Activated CD4-positive, CD25-positive, alpha-beta regulatory T cell treated with anti-CD3 and anti-CD28 coated beads, Interleukin-2, amount 50 U/mL, for 72 hours (primary cell): ENCODE data around the gene HCN4.
A peak's percentile ranks its signal among the peaks of the same experiment; 100 is the strongest.
"Not testable (repeated sequence)": the region's sequence is repeated elsewhere in the genome, so short reads cannot be mapped to it uniquely, and the experiment has no call there.

Source experiments
- DNase-seq: peaks from one replicate; pipeline ENCODE4 v3.0.0; 2021

HCN4 gene

DNA sequence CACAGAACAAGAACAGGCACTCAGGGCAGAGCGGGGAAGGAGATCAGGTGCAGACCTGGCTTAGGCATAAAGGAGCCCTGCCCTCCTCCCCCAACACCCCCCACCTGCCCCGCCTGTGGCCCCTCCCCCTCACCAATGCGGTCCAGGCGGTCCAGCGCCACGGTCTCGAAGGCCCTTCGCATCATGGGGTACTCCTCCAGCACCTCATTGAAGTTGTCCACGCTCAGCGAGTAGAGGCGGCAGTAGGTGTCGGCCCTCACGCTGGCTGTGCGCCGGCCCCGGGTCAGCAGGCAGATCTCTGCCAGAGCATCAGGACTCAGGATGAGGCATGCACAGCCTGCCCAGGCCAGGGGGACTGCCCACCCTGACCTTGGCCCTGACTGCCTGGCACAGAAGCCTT, 44.8 kb downstream of the HCN4 start:
- no peak for DNase-seq

GRCh38 chr15:73323374-73323955, 45.3 kb downstream of the HCN4 start:
- DNase-seq, result no peak

GRCh38 chr15:73322665-73323373, 45.9 kb downstream of the HCN4 start:
- no peak for DNase-seq

GRCh38 chr15:73321496-73322450, 47.0 kb downstream of the HCN4 start:
- DNase-seq, result no peak

DNA sequence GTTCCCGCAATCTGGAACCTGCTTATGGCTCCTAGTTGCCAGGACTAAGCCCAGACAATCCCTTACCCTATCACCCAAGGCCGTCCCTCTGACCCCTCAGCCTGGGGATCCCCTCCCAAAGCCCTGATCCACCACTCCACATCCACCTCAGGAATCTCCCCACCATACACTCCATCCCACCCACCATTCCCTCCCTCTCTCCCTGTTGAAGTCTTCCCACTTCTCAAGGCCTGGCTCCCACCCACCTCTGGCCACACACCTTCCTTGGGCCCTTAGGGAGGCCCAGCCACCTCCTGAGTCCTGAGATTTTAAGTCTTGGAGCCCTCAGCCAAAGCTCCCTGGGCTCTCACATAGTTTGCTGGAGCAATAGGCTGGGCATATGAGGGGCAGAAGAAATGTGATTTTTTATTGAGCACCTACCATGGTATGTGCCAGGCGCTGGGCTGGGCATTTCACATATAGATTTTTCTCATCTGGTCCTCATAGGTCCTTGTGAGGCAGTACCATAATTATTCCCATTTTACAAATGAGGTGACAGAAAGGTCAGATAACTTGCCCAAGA, 48.1 kb downstream of the HCN4 start:
- DNase-seq, result no peak

GRCh38 chr15:73319460-73320245, 49.1 kb downstream of the HCN4 start:
- DNase-seq, result no peak

- DNase-seq, result peak; percentile 26
Measured at GRCh38 chr15:73318463-73319351, 50.1 kb downstream of the HCN4 start.

DNA sequence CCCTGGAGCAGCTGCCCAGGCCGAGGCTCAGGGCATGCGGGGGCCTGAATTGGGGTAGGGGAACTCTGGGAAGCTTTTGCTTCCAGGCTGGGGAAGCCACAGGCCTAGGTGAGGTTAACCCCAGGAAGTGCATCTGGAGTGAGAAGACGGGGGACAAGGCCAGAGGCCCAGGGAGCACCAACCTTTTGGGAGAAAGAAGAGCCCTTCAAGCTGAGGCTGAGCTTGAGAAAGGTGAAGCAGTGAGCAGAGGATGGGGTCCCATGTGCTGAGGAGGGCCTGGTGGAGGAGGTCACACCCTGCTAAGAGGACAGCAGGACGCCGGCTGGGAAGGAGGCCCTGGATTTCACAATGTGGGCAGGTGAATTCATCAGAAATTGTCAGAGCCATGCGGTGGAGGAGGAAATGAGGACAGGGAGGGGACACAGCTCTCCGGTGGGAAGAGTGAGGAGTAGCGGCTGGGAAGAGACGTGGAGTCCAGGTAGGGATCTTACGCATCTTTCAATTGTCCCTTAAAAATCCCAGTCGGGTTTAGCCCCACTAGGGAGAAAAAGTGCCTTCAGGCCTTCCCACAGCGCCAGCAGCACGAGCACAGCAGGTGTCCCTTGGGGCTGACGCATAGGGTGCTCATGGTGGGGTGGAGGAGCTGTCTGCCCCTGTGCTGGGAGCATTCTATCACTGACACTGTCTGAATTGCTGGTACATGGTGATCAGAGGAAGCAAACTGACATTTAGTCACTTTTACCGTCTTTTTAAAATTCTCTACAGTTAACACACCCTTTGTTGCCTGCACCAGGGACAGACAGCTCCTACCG, 50.9 kb downstream of the HCN4 start:
- no peak for DNase-seq

DNA sequence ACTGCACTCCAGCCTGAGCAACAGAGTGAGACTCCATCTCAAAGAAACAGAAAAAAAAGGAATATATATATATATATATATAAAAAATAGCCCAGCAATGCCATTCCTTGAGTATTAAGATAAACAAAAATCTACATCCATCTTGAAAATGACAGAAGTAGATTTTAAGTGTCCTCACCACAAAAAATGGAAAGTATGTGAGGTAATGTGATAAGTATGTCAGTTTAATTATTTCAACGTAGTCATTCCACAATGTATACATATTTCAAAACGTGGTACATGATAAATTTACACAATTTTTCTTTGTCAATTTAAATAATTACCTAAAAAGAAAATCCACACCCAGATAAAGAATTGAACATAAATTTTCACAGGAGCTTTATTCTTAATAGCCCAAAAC, 54.9 kb downstream of the HCN4 start:
- no peak for DNase-seq

DNA sequence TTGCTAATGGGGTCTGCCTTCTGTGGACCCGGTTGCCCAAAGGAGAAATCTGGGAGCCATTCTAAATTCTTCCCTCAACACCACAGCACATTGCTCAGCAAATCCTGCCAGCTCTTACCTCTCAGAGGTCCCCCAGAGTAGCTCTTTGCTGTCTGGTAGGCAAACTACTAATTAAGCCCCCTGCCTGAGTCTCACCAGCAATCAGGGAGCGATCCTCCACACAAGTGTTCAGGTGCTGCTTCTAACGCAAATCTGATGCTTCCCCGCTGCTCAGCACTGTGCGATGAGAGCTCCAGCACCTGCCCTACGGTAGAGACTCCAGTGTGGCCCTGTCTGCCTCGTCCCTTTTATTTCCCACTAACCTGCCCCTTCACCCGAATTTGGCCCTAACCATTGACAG, 60.5 kb downstream of the HCN4 start:
- DNase-seq, result no peak

DNA sequence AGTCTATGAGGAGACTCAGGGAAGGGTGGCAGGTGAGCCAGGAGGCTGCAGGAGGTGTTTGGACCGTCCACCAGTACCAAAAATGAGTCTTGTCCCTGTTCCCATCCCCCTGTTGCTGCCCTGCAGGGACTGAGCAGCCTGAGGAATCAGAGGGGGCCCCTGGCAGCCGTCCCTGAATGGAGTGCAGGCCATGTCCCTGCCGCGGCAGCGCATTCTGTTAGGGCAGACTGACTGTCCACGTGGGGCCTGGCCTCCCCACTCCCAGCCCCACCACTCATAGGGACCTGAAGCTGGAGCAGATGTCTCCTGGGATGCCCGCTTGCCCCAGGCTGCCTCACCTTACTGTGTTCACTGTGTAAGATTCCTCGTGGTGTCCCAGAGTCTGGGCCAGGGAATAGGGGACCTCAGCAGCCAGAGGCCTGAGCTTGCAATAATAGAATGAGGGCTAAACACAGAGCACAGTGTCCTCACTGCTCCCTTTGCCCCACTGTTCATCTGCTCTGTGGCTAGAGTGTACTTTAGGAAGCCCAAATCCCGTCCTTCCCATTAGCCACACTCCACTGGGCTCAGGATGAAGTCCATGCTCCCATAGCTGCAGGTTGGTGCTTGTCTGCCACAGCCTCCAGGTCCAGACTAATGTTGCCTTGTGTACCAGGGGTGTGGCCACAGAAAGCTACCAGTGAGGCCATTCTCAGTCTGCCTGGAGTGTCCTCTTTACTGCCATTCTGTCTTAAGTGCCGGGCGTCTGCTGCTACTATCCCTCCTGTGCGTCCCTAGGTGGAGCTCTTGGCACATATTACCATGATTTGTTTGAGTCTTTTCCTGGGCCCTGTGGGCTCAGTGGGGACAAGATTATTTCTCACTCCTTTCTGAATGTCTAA, 63.2 kb downstream of the HCN4 start:
- no peak for DNase-seq

DNA sequence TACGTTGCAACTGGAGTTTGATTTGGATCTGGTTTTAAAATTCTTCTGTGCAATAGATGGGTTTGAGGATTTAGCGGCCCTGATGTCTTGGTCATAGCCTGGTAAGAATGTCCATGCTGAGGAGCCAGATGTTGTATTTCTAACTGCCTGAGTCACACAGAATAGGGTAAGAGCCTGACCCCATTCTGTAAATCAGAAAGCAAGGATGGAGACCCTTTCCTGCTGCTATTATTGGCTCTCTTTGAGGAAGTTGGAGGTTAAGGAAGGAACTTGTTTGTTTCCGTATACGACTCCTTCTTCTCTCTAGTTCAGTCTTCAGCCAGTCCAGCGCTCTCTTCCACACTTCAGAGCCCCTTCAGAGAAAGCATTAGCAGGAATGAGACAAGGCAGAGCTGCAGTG, 65.1 kb downstream of the HCN4 start:
- DNase-seq, result no peak

- not testable (repeated sequence) for DNase-seq
Measured at GRCh38 chr15:73300286-73300685, 68.5 kb downstream of the HCN4 start.

- no peak for DNase-seq
Measured at GRCh38 chr15:73298522-73299245, 70.1 kb downstream of the HCN4 start.

GRCh38 chr15:73296609-73297353, 72.0 kb downstream of the HCN4 start:
- no peak for DNase-seq

DNA sequence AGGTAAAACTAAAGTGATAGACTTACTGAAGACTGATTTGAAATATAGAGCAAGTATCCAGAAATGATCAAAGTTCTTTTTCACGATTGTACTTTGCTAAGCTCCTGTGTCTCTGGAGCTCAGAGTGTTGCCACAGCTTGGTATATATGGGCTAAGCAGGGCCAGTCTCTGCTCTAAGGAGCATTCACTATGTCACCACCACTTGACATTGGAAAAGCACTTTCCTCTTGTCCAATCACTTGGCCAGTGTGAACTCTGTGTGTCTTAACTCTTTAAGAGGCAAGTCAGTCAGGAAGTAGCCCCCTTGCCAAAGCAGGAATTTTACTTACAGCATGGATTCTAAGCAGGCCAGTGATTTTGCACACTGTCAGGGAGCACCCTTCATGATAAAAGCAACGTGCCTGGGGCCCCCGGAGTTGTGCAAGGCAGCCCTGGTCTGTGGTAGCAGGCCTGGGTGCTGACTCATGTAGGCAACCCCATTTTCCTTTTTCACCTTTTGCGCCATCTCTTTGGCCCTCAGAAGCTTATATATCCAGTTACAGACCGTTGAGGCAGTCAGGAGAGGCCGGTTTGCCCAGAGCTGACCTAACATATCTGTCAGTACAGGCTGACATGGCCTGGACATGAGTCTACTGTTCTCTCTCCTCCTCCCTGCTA, 73.0 kb downstream of the HCN4 start:
- no peak for DNase-seq

GRCh38 chr15:73293773-73294172, 75.0 kb downstream of the HCN4 start:
- no peak for DNase-seq

DNA sequence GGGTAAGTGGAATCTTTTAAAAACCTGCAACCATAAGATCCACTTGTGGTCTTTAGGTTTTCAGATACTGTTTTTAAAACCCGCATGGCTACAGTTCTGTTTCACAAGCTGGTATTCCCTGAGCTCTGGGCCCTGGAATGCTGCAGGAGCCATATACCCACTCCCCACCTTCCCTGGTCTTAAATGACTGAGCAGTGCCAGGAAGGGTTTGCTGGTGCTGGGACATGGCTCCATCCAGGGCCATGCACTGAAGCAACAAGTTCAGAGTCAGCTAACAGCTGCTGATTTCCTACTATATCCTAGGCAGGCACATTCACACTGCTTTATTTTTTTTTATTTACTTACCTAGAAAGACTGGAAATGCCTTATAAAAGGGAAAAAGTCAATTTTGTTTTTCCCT, 77.3 kb downstream of the HCN4 start:
- no peak for DNase-seq
